Mucosa of stomach (tissue), 1 donor: ENCODE measurements around the gene SP9.

Source experiments
- H3K27me3 ChIP-seq: one replicate; pipeline ENCODE4 v1.7.0; 2013; ENCODE audit warnings: mild to moderate bottlenecking, low read length; ENCODE audit not compliant: control insufficient read depth, insufficient read depth
- H3K36me3 ChIP-seq: one replicate; pipeline ENCODE4 v1.7.0; 2013; ENCODE audit warnings: low read length; ENCODE audit not compliant: control insufficient read depth, insufficient read depth
- H3K4me1 ChIP-seq: one replicate; pipeline ENCODE4 v1.7.0; 2013; ENCODE audit warnings: mild to moderate bottlenecking, low read length; ENCODE audit not compliant: control insufficient read depth, insufficient read depth
- H3K4me3 ChIP-seq: one replicate; pipeline ENCODE4 v1.7.0; 2013; ENCODE audit warnings: low read length
- H3K9ac ChIP-seq: one replicate; pipeline ENCODE4 v1.7.0; 2013; ENCODE audit warnings: mild to moderate bottlenecking, low read length, moderate library complexity
- H3K9me3 ChIP-seq: one replicate; pipeline ENCODE4 v1.7.0; 2013; ENCODE audit warnings: mild to moderate bottlenecking, low read length, moderate library complexity; ENCODE audit not compliant: control insufficient read depth
- donor health status: Pancreatic carcinoma.

The SP9 gene

DNA sequence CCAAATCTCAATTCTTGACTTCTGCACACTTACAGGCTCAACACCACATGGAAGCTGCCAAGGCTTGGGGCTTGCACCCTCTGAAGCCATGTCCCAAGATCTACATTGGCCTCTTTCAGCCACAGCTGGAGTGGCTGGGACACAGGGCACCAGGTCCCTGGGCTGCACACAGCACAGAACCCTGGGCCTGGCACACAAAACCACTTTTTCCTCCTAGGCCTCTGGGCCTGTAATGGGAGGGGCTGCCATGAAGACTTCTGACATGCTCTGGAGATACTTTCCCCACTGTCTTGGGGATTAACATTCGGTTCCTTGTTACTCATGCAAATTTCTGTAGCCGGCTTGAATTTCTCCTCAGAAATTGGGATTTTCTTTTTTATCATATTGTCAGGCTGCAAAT lies 29.9 kb downstream of the SP9 start:
- peaks cover 3% of the 10 kb centered on the region for H3K36me3 ChIP-seq
- H3K9me3 ChIP-seq = peaks cover 5% of the 10 kb centered on the region
- H3K9ac ChIP-seq = no peak overlapping the region
- H3K27me3 ChIP-seq = no peaks in the 10 kb centered on the region
- no peaks in the 10 kb centered on the region for H3K4me1 ChIP-seq
- no peak overlapping the region for H3K4me3 ChIP-seq

DNA sequence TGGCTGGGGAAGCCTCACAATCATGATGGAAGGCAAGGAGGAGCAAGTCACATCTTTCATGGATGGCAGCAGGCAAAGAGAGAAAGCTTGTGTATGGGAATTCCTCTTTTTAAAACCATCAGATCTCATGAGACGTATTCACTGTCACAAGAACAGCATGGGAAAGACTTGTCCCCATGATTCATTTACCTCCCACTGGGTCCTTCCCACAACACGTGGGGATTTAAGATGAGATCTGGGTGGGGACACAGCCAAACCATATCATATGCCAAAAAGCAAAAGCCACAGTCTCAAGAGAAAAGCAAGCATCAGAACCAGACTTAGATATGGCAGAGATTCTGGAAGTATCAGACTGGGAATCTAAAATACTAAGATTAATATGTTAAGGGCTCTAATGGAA lies 30.8 kb downstream of the SP9 start:
- Histone ChIP-seq H3K27me3 (no peaks in the 10 kb centered on the region), H3K36me3 (peaks cover 3% of the 10 kb centered on the region), H3K9me3 (peaks cover 5% of the 10 kb centered on the region), H3K9ac (no peak overlapping the region), H3K4me3 (no peak overlapping the region), H3K4me1 (no peaks in the 10 kb centered on the region)

DNA sequence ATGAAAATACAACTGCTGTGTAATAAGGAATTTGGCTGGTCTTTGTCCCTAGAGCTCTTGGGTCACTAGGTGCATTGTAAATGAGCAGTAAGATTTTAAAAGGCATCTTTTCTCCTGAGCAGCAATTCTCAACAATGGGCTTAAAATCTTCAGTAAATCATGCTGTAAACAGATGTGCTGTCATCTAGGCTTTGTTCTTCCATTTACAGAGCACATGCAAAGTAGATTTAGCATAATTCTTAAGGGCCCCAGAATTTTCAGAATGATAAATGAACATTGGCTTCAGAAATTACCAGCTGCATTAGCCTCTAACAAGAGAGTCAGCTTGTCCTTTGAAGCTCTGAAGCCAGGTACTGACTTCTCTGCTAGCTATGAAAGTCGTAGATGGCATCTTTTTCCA lies 33.9 kb downstream of the SP9 start:
- Histone ChIP-seq H3K9ac (no peak overlapping the region), H3K9me3 (peaks cover 5% of the 10 kb centered on the region), H3K4me3 (no peak overlapping the region), H3K36me3 (peaks cover 3% of the 10 kb centered on the region), H3K27me3 (no peaks in the 10 kb centered on the region), H3K4me1 (no peaks in the 10 kb centered on the region)

DNA sequence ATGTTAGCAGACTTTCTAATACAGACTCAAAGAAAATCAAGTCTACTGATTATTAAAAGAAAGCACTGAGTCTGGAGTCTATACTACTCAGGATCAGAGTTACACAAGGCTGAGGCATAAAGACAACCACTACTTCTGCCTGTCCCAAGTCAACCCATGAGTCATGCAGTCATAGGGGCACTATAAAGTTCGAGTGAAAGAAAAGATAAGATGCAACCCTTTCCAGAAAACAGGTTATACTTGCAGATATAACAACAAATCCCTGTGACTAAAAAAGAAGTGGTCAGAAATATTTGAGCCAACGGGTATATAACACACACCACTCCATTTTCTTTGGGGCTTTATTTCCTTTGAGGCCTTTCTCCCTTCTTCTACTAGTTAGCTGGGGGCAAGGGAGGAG lies 42.2 kb downstream of the SP9 start:
- Histone ChIP-seq H3K4me1 (no peaks in the 10 kb centered on the region), H3K4me3 (no peak overlapping the region), H3K9ac (no peak overlapping the region), H3K9me3 (no peaks in the 10 kb centered on the region), H3K36me3 (no peaks in the 10 kb centered on the region), H3K27me3 (no peaks in the 10 kb centered on the region)

DNA sequence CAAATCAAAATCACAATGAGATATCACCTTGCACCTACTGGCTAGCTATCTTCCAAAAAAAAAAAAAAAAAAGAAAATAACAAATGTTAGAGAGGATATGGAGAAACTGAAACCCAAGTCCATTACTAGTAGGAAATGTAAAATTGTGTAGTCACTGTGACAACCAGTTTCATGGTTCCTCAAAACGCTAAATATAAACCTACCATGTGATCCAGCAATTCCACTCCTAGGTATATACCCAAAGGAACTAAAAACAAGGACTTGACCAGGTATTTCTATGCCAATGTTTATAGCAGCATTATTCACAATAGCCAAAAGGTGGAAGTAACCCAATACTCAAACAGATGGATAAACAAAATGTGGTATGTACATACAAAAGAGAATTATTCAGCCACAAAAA lies 49.0 kb downstream of the SP9 start:
- H3K9ac ChIP-seq = no peak overlapping the region
- no peaks in the 10 kb centered on the region for H3K36me3 ChIP-seq

GRCh38 chr2:174385201-174385600 lies 50.4 kb downstream of the SP9 start:
- no peaks in the 10 kb centered on the region for H3K36me3 ChIP-seq
- H3K4me1 ChIP-seq = no peaks in the 10 kb centered on the region
- H3K9me3 ChIP-seq = no peaks in the 10 kb centered on the region
- H3K27me3 ChIP-seq = no peaks in the 10 kb centered on the region
- no peak overlapping the region for H3K4me3 ChIP-seq
- no peak overlapping the region for H3K9ac ChIP-seq

More for the DNA sequence above, 49.0 kb downstream of the SP9 start:
- Histone ChIP-seq H3K27me3 (no peaks in the 10 kb centered on the region), H3K4me1 (no peaks in the 10 kb centered on the region), H3K4me3 (no peak overlapping the region), H3K9me3 (no peaks in the 10 kb centered on the region)
